ENCODE measurements around the gene KIF21B. TPM values are rescaled to one million over a fixed set of nuclear protein-coding genes. Genes with fewer than 3 reads are reported as not detected.
"Not testable (repeated sequence)": the region's sequence is repeated elsewhere in the genome, so short reads cannot be mapped to it uniquely, and the experiment has no call there.

KIF21B gene
- total RNA-seq, 1 experiment from 2014 or later: 0.60 TPM

DNA sequence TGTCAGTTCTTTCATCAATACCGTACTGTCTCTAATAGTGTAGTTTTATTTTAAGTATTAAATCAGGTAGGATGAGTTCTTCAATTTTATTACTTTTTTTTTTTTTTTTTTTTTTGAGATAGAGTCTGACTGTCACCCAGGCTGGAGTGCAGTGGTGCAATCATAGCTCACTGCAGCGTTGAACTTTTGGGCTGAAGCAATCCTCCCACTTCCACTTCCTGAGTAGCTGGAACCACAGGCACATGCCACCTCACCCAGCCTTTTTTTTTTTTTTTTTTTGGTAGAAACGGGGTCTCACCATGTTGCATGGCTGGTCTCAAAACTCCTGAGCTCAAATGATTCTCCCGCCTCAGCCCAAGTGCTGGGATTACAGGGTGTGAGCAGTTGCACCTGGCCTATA is 84.6 kb downstream of the KIF21B start:
- peak; percentile 17 for DNase-seq (ENCODE audit: low read depth)

DNA sequence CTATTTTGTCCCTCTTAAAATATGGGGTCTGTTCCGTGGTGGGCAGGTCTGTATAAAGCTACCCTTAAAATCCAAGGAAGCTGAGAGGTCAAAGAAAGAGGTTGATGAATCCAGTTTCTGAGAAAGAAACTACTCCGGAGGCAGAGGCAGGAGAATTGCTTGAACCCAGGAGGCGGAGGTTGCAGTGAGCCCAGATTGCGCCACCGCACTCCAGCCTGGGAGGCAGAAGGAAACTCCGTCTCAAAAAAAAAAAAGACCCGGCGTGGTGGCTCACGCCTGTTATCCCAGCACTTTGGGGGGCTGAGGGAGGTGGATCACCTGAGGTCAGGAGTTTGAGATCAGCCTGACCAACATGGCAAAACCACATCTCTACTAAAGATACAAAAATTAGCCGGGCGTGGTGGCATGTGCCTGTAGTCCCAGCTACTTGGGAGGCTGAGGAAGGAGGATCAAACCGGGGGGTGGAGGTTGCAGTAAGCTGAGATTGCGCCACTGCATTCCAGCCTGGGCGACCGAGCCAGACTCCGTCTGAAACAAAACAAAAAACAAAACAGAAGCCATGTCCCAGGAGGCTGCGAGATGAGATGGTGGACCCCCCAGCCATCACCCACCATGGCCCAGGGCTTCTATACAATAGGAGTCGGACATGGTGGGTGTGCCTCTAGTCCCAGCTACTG is 88.1 kb downstream of the KIF21B start:
- DNase-seq (ENCODE audit: low read depth): not testable (repeated sequence)

DNA sequence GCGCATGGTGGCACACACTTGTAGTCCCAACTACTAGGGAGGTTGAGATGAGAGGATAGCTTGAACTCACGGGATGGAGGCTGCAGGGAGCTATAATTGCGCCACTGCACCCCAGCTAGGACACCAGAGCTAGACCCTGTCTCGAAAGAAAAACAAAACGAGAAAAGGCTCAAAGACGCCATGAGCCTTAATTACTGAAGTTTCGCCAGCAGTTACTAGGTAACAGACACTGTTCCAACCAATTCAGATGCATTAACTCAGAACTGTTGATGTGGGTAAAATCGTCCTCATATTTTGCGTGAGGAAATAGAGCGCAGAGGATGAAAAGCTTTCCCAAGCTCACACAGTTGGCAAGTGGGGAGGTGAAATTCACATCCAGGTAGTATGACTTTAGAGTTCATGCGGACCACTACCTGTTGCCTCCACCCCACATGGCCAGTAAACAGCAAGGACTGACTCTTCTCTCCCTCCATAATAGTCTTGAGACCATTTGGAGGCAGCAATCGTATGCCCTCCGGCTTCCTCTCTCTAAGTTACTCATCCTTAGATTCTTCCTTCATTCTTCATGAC is 88.8 kb downstream of the KIF21B start:
- no peak for DNase-seq (ENCODE audit: low read depth)

DNA sequence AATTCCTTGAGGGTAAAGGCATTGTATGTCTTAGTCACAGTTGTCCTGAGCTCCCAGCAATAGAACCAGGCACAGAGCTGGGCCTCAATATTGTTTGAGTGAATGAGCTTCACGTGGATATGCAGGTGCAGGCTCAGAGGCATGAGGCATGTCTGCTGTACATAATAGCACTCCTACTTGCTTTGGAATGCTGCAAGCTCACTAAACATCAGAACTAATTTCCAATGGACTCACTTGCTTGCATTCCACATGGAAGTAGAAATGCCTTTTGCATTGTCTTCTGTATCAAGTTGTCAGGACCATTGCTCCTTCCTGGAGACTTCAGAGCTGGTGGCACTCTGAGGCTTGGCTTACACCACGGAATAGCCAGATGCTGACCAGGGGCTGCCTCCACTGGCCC is 91.7 kb downstream of the KIF21B start:
- no peak for DNase-seq (ENCODE audit: low read depth)

DNA sequence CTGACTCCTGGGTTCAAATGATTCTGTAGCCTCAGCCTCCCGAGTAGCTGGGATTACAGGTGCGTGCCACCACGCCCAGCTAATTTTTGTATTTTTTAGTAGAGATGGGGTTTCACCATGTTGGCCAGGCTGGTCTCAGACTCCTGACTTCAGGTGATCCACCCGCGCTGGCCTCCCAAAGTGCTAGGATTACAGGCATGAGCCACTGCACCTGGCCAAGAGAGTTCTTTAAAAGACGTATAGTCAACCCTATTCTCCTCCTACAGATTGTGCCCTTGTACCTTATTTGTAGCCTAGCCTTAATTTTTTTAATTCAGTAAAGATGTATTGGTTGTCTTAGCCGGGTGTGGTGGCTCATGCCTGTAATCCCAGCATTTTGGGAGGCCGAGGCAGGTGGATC is 93.2 kb downstream of the KIF21B start:
- DNase-seq (ENCODE audit: low read depth): not testable (repeated sequence)

DNA sequence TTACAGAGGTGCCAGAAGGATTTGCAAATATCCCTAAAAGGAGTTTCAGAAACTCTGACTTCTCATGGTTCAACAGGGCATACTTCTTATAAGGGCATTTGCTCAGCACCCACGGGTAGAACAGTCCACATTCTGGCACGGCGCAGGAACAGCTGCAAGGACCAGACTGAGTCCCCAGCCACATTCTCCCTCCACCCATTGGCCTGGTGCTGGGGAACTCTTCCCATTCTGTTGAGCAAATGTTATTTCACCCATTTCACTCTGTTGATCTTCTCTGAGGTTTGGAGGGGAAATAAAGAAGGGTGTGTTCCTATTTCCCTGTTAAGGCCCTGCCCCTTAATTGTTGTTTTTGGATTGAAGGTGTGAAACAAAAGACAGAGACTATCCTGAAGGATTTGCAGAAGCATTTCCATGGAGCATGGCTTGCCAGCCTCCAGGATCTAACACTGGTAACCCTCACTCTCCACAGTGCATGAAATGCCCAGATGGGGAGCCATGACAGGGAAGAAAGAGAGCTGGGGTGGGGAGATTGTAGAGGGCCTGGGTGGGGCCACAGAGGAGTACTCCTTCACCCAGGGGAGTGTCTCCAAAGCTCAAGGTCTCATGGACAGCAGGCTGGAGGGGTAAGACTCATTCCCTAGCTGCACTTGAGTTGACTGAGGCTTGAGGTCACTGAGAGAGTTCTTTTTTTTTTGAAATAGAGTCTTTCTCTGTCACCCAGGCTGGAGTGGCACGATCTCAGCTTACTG is 93.8 kb downstream of the KIF21B start:
- no peak for DNase-seq (ENCODE audit: low read depth)

DNA sequence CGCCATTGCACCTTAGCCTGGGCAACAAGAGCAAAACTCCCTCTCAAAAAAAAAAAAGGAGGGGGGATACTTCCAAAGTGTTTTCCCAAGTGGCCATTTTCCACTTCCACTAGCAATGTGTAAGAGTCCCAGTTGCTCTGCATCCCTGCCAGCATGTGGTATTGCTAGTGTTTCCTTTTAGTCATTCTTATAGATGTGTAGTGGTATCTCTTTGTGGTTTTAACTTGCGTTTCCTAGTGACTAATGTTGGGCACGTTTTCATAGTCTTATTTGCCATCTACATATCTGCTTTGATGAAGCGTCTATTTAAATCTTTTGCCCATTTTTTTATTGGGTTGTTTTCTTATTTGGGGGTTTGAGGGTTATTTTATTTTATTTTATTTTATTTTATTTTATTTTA is 97.7 kb downstream of the KIF21B start:
- DNase-seq (ENCODE audit: low read depth): peak; percentile 80

DNA sequence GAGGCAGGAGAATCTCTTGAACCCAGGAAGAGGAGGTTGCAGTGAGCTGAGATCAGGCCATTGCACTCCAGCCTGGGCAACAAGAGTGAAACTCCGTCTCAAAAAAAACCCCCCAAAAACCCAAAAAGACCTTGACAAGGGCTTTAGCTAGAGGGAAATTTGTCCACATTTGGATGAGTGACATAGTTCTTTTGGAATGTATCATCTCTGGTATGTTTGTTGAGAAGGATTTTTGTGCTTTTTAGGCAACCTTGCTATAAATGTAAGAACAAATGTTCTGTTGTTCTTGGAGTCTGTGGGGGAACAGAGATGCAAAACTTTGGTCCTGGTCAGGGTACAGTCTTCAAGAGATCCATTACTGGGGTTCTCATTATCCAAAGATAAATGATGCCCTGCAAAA is 99.9 kb downstream of the KIF21B start:
- DNase-seq (ENCODE audit: low read depth): peak; percentile 53

DNA sequence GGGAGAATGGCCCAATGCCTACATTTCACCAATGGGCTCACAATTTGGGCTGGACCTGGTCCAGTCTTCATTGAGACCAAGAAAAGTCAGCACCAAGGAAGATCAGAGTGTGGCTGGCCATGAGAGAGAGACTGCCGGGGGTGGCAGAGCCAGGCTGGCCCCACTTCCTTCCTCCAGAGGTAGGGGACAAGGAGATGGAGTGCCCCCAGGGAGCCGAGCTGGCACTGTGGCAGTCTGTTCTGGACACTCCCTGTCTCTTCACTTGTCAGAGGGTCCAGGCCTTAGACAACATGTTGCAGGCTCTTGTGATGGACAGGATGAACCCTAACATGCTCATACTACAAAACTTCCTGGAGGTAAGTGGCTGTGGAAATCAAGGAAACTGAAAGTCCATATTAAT is 101.1 kb downstream of the KIF21B start:
- no peak for DNase-seq (ENCODE audit: low read depth)

DNA sequence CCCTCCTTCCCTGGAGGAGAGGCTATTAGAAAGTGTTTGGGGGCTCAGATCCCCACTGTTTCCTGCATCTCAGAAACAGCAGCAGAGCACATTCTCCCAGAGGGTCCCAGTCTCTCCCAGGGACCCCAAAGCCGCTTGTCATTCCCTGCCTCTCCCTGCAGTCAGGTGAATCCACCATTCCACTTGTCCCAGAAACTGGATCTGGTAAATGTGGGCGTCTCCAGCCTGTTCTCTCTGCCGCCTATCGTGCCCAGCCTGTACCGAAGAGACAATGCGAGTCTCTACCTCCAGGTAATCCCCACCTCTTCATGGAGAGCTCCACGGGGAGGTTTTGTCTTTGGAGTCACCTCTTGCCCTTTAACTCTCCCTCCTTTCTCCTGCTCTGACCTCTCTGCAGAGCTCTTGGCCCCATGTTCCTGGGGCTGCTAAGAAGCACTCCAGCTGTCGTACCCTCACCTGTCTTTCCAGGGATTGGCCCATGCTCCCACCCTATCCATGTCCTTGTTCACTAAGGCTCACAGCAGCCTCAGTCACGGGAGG is 101.9 kb downstream of the KIF21B start:
- no peak for DNase-seq (ENCODE audit: low read depth)

Other genes with a start within 250 kb of the KIF21B start
- not detected in 2 replicates for gene GPR25, start 150.7 kb downstream of the KIF21B start, total RNA-seq (2014; rRNA removed; shearing (Covaris generic))
- 18.0 and 19.9 TPM in 2 replicates for gene INAVA, start 128.8 kb downstream of the KIF21B start, total RNA-seq (2014; rRNA removed; shearing (Covaris generic))
- not detected in 2 replicates for gene CACNA1S, start 88.7 kb upstream of the KIF21B start, total RNA-seq (2014; rRNA removed; shearing (Covaris generic))
- gene ASCL5, start 103.5 kb upstream of the KIF21B start, total RNA-seq (2014; rRNA removed; shearing (Covaris generic)): not detected in 2 replicates
- 101 and 107 TPM in 2 replicates for gene TMEM9, start 130.8 kb upstream of the KIF21B start, total RNA-seq (2014; rRNA removed; shearing (Covaris generic))
- gene IGFN1, start 167.1 kb upstream of the KIF21B start, total RNA-seq (2014; rRNA removed; shearing (Covaris generic)): 1.1 and 3.9 TPM in 2 replicates